GM10266 (cell line): ENCODE measurements around the gene FLNB.

Experiments
- DNase-seq: peaks from one replicate; pipeline ENCODE4 v3.0.0; 2012; ENCODE audit errors: extremely low spot score
- TF ChIP-seq, protein P1 (sequence below): IDR thresholded peaks from 2 replicates; pipeline ENCODE4 v1.5.1; 2012; ENCODE audit warnings: mild to moderate bottlenecking, low read depth; ENCODE audit not compliant: control insufficient read depth, insufficient read depth; ENCODE audit errors: missing control alignments

FLNB gene

GRCh38 chr3:57962448-57962834, 45.8 kb upstream of the FLNB start:
- TF ChIP-seq, protein P1, sequence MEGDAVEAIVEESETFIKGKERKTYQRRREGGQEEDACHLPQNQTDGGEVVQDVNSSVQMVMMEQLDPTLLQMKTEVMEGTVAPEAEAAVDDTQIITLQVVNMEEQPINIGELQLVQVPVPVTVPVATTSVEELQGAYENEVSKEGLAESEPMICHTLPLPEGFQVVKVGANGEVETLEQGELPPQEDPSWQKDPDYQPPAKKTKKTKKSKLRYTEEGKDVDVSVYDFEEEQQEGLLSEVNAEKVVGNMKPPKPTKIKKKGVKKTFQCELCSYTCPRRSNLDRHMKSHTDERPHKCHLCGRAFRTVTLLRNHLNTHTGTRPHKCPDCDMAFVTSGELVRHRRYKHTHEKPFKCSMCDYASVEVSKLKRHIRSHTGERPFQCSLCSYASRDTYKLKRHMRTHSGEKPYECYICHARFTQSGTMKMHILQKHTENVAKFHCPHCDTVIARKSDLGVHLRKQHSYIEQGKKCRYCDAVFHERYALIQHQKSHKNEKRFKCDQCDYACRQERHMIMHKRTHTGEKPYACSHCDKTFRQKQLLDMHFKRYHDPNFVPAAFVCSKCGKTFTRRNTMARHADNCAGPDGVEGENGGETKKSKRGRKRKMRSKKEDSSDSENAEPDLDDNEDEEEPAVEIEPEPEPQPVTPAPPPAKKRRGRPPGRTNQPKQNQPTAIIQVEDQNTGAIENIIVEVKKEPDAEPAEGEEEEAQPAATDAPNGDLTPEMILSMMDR = no peak
- DNase-seq = no peak

DNA sequence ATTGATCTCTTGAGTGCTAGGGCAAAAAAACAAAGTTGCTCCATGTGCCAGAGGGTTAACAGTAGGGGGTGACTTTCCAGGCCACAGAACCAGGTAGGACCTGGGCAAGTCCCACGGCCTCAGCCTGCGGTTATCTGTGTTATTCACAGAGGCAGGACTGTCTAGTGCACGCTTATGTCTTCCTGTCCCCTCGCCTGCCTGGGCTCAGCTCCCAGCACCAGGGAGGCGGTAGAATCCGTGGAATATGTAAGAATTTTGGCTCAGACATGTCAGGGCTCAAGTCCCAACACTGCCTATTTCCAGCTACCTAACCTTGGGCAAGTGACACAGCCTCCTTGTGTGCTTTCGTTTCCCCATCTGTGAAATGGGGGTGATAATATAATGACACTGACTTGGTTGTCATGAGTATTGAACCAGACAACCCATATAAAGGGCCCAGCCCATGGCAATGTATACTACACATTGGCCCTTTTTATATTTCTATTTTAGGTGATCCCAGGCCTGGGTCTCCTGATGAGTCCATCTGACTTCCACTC, 44.3 kb upstream of the FLNB start:
- TF ChIP-seq, protein P1 = no peak

GRCh38 chr3:57966829-57967228, 41.4 kb upstream of the FLNB start:
- no peak for DNase-seq
- TF ChIP-seq, protein P1 = no peak

More for the DNA sequence above, 44.3 kb upstream of the FLNB start:
- DNase-seq = no peak

DNA sequence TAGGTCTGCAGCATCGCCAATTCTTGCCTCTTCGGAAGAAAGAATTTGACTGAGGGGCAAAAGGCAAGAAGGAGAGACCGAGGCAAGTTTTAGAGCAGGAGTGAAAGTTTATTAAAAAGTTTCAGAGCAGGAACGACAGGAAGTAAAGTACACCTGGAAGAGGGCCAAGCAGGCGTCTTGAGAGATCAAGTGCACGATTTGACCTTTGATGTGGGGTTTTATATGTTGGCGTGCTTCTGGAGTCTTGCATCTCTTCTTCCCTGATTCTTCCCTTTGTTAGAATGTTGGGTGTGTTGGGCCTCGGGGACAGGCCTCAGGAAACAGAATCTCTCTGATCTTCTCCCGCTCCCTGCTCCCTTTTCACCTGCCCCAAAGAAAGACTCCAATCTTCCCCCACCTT, 40.6 kb upstream of the FLNB start:
- DNase-seq = no peak
- TF ChIP-seq, protein P1 = no peak

- DNase-seq = no peak
- TF ChIP-seq, protein P1 = no peak
Observed at GRCh38 chr3:57968501-57968900, 39.7 kb upstream of the FLNB start.

GRCh38 chr3:57971975-57972374, 36.2 kb upstream of the FLNB start:
- DNase-seq = no peak
- TF ChIP-seq, protein P1 = no peak

GRCh38 chr3:57972531-57973111, 35.6 kb upstream of the FLNB start:
- TF ChIP-seq, protein P1 = no peak
- no peak for DNase-seq
